Gastrocnemius medialis (tissue), 4 donors: ENCODE measurements around the gene TOB2.

Source experiments
- POLR2A ChIP-seq, 2 donors: fragments of 450-650 bp; IDR thresholded peaks; one replicate each; pipeline ENCODE4 v1.6.1; 2017; ENCODE audit warnings: antibody characterized with exemption in 2 of 2, mild to moderate bottlenecking in 2 of 2, moderate library complexity in 2 of 2
- TF ChIP-seq, protein P1 (sequence below), 5 experiments: fragments of 450-650 bp in 3 of 5; fragments of 200-600 bp in 2 of 5; sonication (generic) in 2 of 5; IDR thresholded peaks in 4 of 5; conservative IDR thresholded peaks in 1 of 5; 1 replicate in 4 of 5; 2 replicates in 1 of 5; pipeline ENCODE4 v1.5.1; 2016 to 2019; ENCODE audit warnings: antibody characterized with exemption in 5 of 5, mild to moderate bottlenecking in 3 of 5, moderate library complexity in 3 of 5

DNA sequence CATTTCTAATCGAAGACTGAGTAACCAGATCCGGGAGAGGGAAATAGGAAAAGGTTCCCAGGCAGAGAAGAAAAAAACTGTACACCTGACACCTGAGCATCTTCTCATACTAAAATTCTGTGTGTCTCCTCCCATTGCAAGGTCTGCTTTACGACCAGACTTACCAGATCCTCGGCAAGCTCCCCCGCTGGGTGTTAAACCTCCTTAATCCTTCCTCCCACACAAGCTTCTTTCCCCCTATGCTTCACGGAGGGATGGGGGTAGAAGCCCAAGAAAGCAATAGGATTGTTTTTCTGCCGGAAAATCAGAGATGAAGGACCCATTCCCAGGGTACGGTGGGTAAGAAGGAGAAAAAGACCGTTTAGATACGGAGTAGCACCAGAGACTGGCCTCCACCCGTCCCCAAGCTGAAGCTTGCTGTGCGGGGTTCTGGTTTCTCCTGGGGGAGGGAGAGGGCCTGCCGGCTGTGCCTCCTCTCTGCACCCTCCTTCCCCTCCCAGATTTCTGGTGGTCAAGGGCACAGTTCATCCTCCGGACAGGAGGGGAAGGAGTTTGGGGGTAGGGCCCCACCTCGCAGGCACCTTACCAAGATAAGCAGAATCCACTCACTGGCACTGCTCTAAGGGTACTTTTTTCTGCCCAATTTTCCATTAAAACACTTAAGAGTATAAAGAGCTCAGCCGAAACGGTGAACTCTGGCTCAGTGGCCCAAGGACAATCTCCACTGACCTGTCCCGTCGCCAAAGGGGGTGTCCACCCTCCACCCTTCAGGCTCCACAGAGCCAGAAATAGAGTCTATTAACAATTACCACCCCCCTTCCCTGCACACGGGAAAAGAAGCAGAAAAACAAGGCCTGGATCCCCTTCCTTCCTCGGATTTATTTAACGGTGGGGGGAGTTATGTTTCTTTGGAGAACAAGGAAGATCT lies 1.2 kb downstream of the TOB2 start:
- TF ChIP-seq, protein P1, sequence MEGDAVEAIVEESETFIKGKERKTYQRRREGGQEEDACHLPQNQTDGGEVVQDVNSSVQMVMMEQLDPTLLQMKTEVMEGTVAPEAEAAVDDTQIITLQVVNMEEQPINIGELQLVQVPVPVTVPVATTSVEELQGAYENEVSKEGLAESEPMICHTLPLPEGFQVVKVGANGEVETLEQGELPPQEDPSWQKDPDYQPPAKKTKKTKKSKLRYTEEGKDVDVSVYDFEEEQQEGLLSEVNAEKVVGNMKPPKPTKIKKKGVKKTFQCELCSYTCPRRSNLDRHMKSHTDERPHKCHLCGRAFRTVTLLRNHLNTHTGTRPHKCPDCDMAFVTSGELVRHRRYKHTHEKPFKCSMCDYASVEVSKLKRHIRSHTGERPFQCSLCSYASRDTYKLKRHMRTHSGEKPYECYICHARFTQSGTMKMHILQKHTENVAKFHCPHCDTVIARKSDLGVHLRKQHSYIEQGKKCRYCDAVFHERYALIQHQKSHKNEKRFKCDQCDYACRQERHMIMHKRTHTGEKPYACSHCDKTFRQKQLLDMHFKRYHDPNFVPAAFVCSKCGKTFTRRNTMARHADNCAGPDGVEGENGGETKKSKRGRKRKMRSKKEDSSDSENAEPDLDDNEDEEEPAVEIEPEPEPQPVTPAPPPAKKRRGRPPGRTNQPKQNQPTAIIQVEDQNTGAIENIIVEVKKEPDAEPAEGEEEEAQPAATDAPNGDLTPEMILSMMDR (IDR thresholded peaks at IDR 0.05 in 4 of 5, conservative IDR thresholded peaks at IDR 0.05 in 1 of 5): no peak
- TF ChIP-seq POLR2A (IDR thresholded peaks at IDR 0.05): no peak
